Endothelial cell of umbilical vein (primary cell): ENCODE data around the gene EIF4A3. TPM values are rescaled to one million over a fixed set of nuclear protein-coding genes. Genes with fewer than 3 reads are reported as not detected.

ENCODE experiments used
- BruUV-seq: library from RNA; stranded (reverse); fragments of 400-500 nt; replicated peaks from 2 replicates; lab custom pipeline; 2021; lab: Mats Ljungman, UMichigan
- CTCF ChIA-PET: fragments of 300-600, 350-600 bp; sonication (Branson Sonifier 250); formaldehyde crosslinking; loops from one replicate; lab custom pipeline; 2021; ENCODE audit warnings: antibody characterized with exemption, inconsistent platforms; lab: Charles Lee
- POLR2A ChIA-PET: fragments of 300-600, 350-600 bp; sonication (Branson Sonifier 250); formaldehyde crosslinking; loops from one replicate; lab custom pipeline; 2021; ENCODE audit warnings: antibody characterized with exemption, inconsistent platforms; lab: Charles Lee
- DNase-seq: peaks from one replicate; pipeline ENCODE4 v3.0.0-alpha.2; 2011; ENCODE audit warnings: low read depth, low spot score
- FAIRE-seq: peaks from 2 replicates; lab custom pipeline; 2011; peaks lifted over from hg19 to GRCh38; lab: Jason Lieb, UNC
- H2AFZ ChIP-seq: 2 replicates; pipeline ENCODE4 v1.6.0; 2012; ENCODE audit warnings: low read depth, low read length, control low read depth, inconsistent platforms
- H3K27ac ChIP-seq: 2 replicates; pipeline ENCODE4 v1.5.1; 2011; ENCODE audit warnings: low read depth, mild to moderate bottlenecking, control low read depth, low read length, moderate library complexity; ENCODE audit not compliant: insufficient read depth
- H3K27me3 ChIP-seq, 2 experiments: 2 replicates each; pipeline versions ENCODE4 v1.6.0 to v1.6.1; 2011; ENCODE audit warnings: low read length in 2 of 2, mixed read lengths in 1 of 2; ENCODE audit not compliant: control insufficient read depth in 2 of 2, insufficient read depth in 2 of 2
- H3K36me3 ChIP-seq, 2 experiments: 2 replicates in 1 of 2; 3 replicates in 1 of 2; pipeline ENCODE4 v1.5.1; 2011; ENCODE audit warnings: low read length in 2 of 2, mild to moderate bottlenecking in 1 of 2, moderate library complexity in 1 of 2; ENCODE audit not compliant: control insufficient read depth in 2 of 2, insufficient read depth in 2 of 2; ENCODE audit errors: extremely low read depth in 1 of 2
- H3K4me1 ChIP-seq: 3 replicates; pipeline ENCODE4 v1.5.1; 2011; ENCODE audit warnings: mild to moderate bottlenecking, low read length; ENCODE audit not compliant: control insufficient read depth, insufficient read depth; ENCODE audit errors: extremely low read depth
- H3K4me2 ChIP-seq: 2 replicates; pipeline ENCODE4 v1.6.1; 2011; ENCODE audit warnings: low read length, control low read depth, mixed read lengths; ENCODE audit not compliant: insufficient read depth
- H3K4me3 ChIP-seq, 3 experiments: fragments of 200-600 bp in 1 of 3; sonication (generic), shearing (Covaris generic) in 1 of 3; replicated peaks in 1 of 3; 2 replicates each; pipeline ENCODE4 v1.5.1; 2011 to 2016; ENCODE audit warnings: control low read depth in 3 of 3, low read length in 3 of 3, mild to moderate bottlenecking in 2 of 3, inconsistent platforms in 1 of 3, low read depth in 1 of 3, moderate library complexity in 1 of 3; ENCODE audit not compliant: insufficient read depth in 1 of 3
- H3K79me2 ChIP-seq: 2 replicates; pipeline ENCODE4 v1.6.0; 2012; ENCODE audit warnings: low read length, inconsistent platforms; ENCODE audit not compliant: control insufficient read depth, insufficient read depth
- H3K9ac ChIP-seq: replicated peaks from 2 replicates; pipeline ENCODE3; 2011; ENCODE audit warnings: low read length, control low read depth; ENCODE audit not compliant: insufficient read depth; ENCODE audit errors: extremely low read depth
- H3K9me1 ChIP-seq: replicated peaks from 3 replicates; pipeline ENCODE4 v1.6.0; 2011; ENCODE audit warnings: mild to moderate bottlenecking, low read length; ENCODE audit not compliant: control insufficient read depth, insufficient read depth; ENCODE audit errors: extremely low read depth
- H3K9me3 ChIP-seq: replicated peaks from 2 replicates; pipeline ENCODE4 v1.5.1; 2012; ENCODE audit warnings: low read length, inconsistent platforms; ENCODE audit not compliant: control insufficient read depth, insufficient read depth
- H4K20me1 ChIP-seq: replicated peaks from 2 replicates; pipeline ENCODE3; 2011; ENCODE audit warnings: mild to moderate bottlenecking, low read length; ENCODE audit not compliant: control insufficient read depth, insufficient read depth; ENCODE audit errors: extremely low read depth
- EZH2 ChIP-seq: IDR thresholded peaks from 2 replicates; pipeline ENCODE4 v1.6.1; 2012; ENCODE audit warnings: borderline replicate concordance, low read depth, mild to moderate bottlenecking, moderate library complexity, low read length, inconsistent platforms; ENCODE audit not compliant: severe bottlenecking
- FOS ChIP-seq: IDR thresholded peaks from 2 replicates; pipeline ENCODE4 v1.6.1; 2011; ENCODE audit warnings: mild to moderate bottlenecking, low read length, moderate library complexity, borderline replicate concordance; ENCODE audit not compliant: insufficient read depth
- GATA2 ChIP-seq: IDR thresholded peaks from 2 replicates; pipeline ENCODE4 v1.7.0; 2011; ENCODE audit warnings: low read depth, mild to moderate bottlenecking, moderate library complexity, mixed read lengths, low read length; ENCODE audit not compliant: insufficient read length, insufficient read depth
- JUN ChIP-seq: IDR thresholded peaks from 2 replicates; pipeline ENCODE4 v1.6.1; 2011; ENCODE audit warnings: borderline replicate concordance, low read depth; ENCODE audit not compliant: insufficient read length, insufficient read depth
- MYC ChIP-seq: IDR thresholded peaks from one replicate; pipeline ENCODE4 v1.6.1; 2011; ENCODE audit warnings: mild to moderate bottlenecking, low read depth, low read length
- POLR2A ChIP-seq: IDR thresholded peaks from 2 replicates; pipeline ENCODE4 v1.6.1; 2012; ENCODE audit warnings: low read depth, mild to moderate bottlenecking, control low read depth, low read length
- POLR2AphosphoS5 ChIP-seq: IDR thresholded peaks from 2 replicates; pipeline ENCODE4 v1.6.1; 2012; ENCODE audit warnings: low read depth, mild to moderate bottlenecking, control low read depth, low read length, moderate library complexity; ENCODE audit not compliant: insufficient read depth
- dilution Hi-C: fragments of 300-500 bp; cut with MboI; formaldehyde crosslinking; loops from one replicate; pipeline ENCODE4 v1.15.0; 2019; ENCODE audit warnings: low sequenced_read_pairs; ENCODE audit not compliant: extremely low pct_ligation_motif_present
- intact Hi-C: fragments of 100-400 bp; cut with micrococcal nuclease; formaldehyde crosslinking; loops from one replicate; pipeline ENCODE4 v1.10.0; 2022
- polyA plus RNA-seq, 4 experiments: library from polyadenylated mRNA; depleted of rRNA in 3 of 4; stranded (reverse) in 3 of 4; unstranded in 1 of 4; fragments of >200 nt; gene quantifications; 2 replicates each; pipeline versions ENCODE4 v1.2.1 to v1.2.3, GENCODE V29; 2011 to 2012; ENCODE audit warnings: missing spikeins in 1 of 4
- total RNA-seq: library from RNA; stranded (reverse); gene quantifications from 2 replicates; pipeline ENCODE4 v1.2.3, GENCODE V29; 2021
- TF ChIP-seq, protein P1 (sequence below): IDR thresholded peaks from 2 replicates; pipeline ENCODE4 v1.6.1; 2011; ENCODE audit not compliant: insufficient read depth, insufficient read length
- TF ChIP-seq, protein P2 (sequence below), 2 donors: IDR thresholded peaks; 1 replicate in 1 of 2; 2 replicates in 1 of 2; pipeline ENCODE4 v1.5.1; 2011; ENCODE audit warnings: low read length in 2 of 2, mild to moderate bottlenecking in 2 of 2, moderate library complexity in 2 of 2, control low read depth in 1 of 2, inconsistent platforms in 1 of 2, low read depth in 1 of 2; ENCODE audit not compliant: insufficient read depth in 1 of 2; ENCODE audit errors: extremely low read depth in 1 of 2

The EIF4A3 gene
- total and polyA plus RNA-seq, 2 donors (not counting 3 experiments of a cell fraction or from before 2014, with no cell fraction given), result 90.4 to 94.5 TPM

DNA sequence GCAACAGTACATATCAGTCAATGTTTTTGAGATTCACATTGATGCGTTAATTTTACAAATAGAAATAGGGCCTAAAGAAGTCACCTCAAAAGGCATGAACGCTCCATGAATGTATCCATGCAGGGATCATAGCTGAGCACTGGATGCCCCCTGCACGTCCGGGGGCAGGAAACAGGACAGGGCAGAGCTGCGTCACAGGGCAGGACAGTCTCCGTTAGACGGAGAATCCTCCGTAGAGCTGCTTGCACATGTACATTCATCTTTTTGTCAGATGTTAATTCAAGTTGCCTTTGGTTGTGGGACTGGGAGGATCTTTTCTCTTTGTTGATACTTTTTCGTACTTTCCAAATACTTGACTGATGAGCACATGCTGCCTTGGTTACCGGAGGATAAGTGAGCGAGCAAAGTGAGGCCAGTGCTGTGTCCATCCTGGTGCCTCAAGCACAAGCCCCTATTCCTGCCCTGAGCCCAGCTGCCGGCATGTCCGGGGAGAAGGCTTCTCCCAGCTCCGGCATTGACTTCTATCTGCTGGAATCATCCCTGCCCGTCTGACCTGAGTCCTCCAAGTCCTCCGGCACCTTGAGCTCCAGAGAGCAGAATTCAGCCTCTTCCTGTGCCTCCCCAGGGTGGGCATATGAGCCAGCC is 30.5 kb downstream of the EIF4A3 start:
- no TSS peak for BruUV-seq
- CTCF ChIA-PET, result interaction anchor here (0.6 to 1.2 kb wide), 5 partner anchors 8 to 29 kb away, joined by 3 to 5 read pairs (median 3); partner anchors contain the start of gene GAA

More for the DNA sequence above, 30.5 kb downstream of the EIF4A3 start:
- H3K27ac ChIP-seq, result no peak overlapping the region
- H2AFZ ChIP-seq, result no peak overlapping the region
- intact Hi-C loops, result no loop called here
- dilution Hi-C loops, result no loop called here
- TF ChIP-seq POLR2AphosphoS5, result no peak
- TF ChIP-seq JUN, result no peak
- no peak for TF ChIP-seq GATA2
- no peak for TF ChIP-seq POLR2A
- TF ChIP-seq MYC, result no peak
- TF ChIP-seq, protein P1, sequence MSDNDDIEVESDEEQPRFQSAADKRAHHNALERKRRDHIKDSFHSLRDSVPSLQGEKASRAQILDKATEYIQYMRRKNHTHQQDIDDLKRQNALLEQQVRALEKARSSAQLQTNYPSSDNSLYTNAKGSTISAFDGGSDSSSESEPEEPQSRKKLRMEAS, result no peak
- TF ChIP-seq, protein P2, sequence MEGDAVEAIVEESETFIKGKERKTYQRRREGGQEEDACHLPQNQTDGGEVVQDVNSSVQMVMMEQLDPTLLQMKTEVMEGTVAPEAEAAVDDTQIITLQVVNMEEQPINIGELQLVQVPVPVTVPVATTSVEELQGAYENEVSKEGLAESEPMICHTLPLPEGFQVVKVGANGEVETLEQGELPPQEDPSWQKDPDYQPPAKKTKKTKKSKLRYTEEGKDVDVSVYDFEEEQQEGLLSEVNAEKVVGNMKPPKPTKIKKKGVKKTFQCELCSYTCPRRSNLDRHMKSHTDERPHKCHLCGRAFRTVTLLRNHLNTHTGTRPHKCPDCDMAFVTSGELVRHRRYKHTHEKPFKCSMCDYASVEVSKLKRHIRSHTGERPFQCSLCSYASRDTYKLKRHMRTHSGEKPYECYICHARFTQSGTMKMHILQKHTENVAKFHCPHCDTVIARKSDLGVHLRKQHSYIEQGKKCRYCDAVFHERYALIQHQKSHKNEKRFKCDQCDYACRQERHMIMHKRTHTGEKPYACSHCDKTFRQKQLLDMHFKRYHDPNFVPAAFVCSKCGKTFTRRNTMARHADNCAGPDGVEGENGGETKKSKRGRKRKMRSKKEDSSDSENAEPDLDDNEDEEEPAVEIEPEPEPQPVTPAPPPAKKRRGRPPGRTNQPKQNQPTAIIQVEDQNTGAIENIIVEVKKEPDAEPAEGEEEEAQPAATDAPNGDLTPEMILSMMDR (IDR thresholded peaks at IDR 0.05; ENCODE audit: extremely low read depth in 1 of 2, insufficient read depth in 1 of 2, low read depth in 1 of 2, low read length in 2 of 2), result no peak
- TF ChIP-seq EZH2, result no peak
- TF ChIP-seq FOS, result no peak
- no peaks in the 10 kb centered on the region for H3K27me3 ChIP-seq
- no peaks in the 10 kb centered on the region for H3K9me3 ChIP-seq
- DNase-seq (no peak), FAIRE-seq (no peak)
- H3K4me1 ChIP-seq, result no peaks in the 10 kb centered on the region
- no peaks in the 10 kb centered on the region for H4K20me1 ChIP-seq
- POLR2A ChIA-PET, result no interaction called here
- H3K79me2 ChIP-seq, result no peaks in the 10 kb centered on the region
- no peak overlapping the region for H3K9ac ChIP-seq
- no peaks in the 10 kb centered on the region for H3K9me1 ChIP-seq
- no peaks in the 10 kb centered on the region for H3K36me3 ChIP-seq
- H3K4me2 ChIP-seq, result no peak overlapping the region
- no peak overlapping the region for H3K4me3 ChIP-seq
